ENCODE measurements around the gene GABRB3.

The GABRB3 gene

GRCh38 chr15:26772154-26773066 lies at the start of gene GABRB3:
TSS of gene GABRB3 (minus strand) at chr15:26773066.
- in situ Hi-C loops (cut with MboI; ENCODE audit: low sequenced_read_pairs): no loop called here

- in situ Hi-C loops (cut with MboI; ENCODE audit: low sequenced_read_pairs): no loop called here
These were observed 34.9 kb upstream of the GABRB3 start for GRCh38 chr15:26807517-26808427.

- in situ Hi-C loops (cut with MboI; ENCODE audit: low sequenced_read_pairs): no loop called here
These were observed 33.7 kb upstream of the GABRB3 start for GRCh38 chr15:26806574-26806973.

- in situ Hi-C loops (cut with MboI; ENCODE audit: low sequenced_read_pairs): no loop called here
These were observed 33.3 kb upstream of the GABRB3 start for GRCh38 chr15:26806151-26806550.

- in situ Hi-C loops (cut with MboI; ENCODE audit: low sequenced_read_pairs): no loop called here
These were observed 32.6 kb upstream of the GABRB3 start for GRCh38 chr15:26805470-26805869.

- in situ Hi-C loops (cut with MboI; ENCODE audit: low sequenced_read_pairs): no loop called here
These were observed 31.4 kb upstream of the GABRB3 start for GRCh38 chr15:26804063-26804804.

GRCh38 chr15:26790118-26790517 lies 17.3 kb upstream of the GABRB3 start:
- in situ Hi-C loops (cut with MboI; ENCODE audit: low sequenced_read_pairs): no loop called here

- in situ Hi-C loops (cut with MboI; ENCODE audit: low sequenced_read_pairs): no loop called here
These were observed 8.9 kb upstream of the GABRB3 start for GRCh38 chr15:26781816-26782215.

GRCh38 chr15:26773917-26774316 lies 1.1 kb upstream of the GABRB3 start:
- in situ Hi-C loops (cut with MboI; ENCODE audit: low sequenced_read_pairs): no loop called here

GRCh38 chr15:26773067-26773877 lies 406 bp upstream of the GABRB3 start:
- in situ Hi-C loops (cut with MboI; ENCODE audit: low sequenced_read_pairs): no loop called here

GRCh38 chr15:26771578-26772153 lies 1.2 kb downstream of the GABRB3 start:
- in situ Hi-C loops (cut with MboI; ENCODE audit: low sequenced_read_pairs): no loop called here

GRCh38 chr15:26771168-26771567 lies 1.7 kb downstream of the GABRB3 start:
- in situ Hi-C loops (cut with MboI; ENCODE audit: low sequenced_read_pairs): no loop called here

GRCh38 chr15:26767169-26767670 lies 5.6 kb downstream of the GABRB3 start:
- in situ Hi-C loops (cut with MboI; ENCODE audit: low sequenced_read_pairs): no loop called here

GRCh38 chr15:26766262-26766661 lies 6.6 kb downstream of the GABRB3 start:
- in situ Hi-C loops (cut with MboI; ENCODE audit: low sequenced_read_pairs): no loop called here

GRCh38 chr15:26759986-26760385 lies 12.9 kb downstream of the GABRB3 start:
- in situ Hi-C loops (cut with MboI; ENCODE audit: low sequenced_read_pairs): no loop called here

- in situ Hi-C loops (cut with MboI; ENCODE audit: low sequenced_read_pairs): no loop called here
These were observed 14.8 kb downstream of the GABRB3 start for GRCh38 chr15:26758079-26758478.

GRCh38 chr15:26757141-26757540 lies 15.7 kb downstream of the GABRB3 start:
- in situ Hi-C loops (cut with MboI; ENCODE audit: low sequenced_read_pairs): no loop called here

- in situ Hi-C loops (cut with MboI; ENCODE audit: low sequenced_read_pairs): no loop called here
These were observed 28.0 kb downstream of the GABRB3 start for GRCh38 chr15:26744894-26745293.

- in situ Hi-C loops (cut with MboI; ENCODE audit: low sequenced_read_pairs): no loop called here
These were observed 33.1 kb downstream of the GABRB3 start for GRCh38 chr15:26739791-26740190.

GRCh38 chr15:26738996-26739395 lies 33.9 kb downstream of the GABRB3 start:
- in situ Hi-C loops (cut with MboI; ENCODE audit: low sequenced_read_pairs): no loop called here

Measured in hTERT RPE-1 (cell line).